HG02610 (cell line): ENCODE data around the gene CFAP97D1.
"Not testable (repeated sequence)": the region's sequence is repeated elsewhere in the genome, so short reads cannot be mapped to it uniquely, and the experiment has no call there.

Experiments
- ATAC-seq: cut with Tn5 transposase; IDR thresholded peaks from one replicate; pipeline ENCODE4 v1.9.1; 2021; ENCODE audit warnings: mild to moderate bottlenecking, moderate library complexity; ENCODE audit not compliant: unreplicated experiment

The CFAP97D1 gene

DNA sequence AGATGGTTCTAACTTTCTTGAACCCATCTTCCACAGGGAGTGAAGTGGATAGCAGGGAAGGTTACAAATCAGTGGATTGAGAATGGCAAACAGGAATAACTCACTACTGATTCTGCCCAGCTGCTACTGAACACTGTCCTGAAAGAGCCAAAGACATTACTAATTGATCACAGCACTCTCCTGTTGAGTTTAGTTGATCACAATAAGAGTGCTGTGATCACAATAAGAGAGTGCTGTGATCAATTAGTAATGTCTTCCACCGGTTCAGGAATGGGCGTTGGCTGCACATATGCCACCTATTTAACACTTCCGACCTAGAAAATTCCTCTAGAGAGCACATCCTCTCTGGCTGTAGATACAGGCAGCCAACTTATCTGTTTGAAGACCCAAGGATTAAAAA, 11.4 kb downstream of the CFAP97D1 start:
- no peak for ATAC-seq

DNA sequence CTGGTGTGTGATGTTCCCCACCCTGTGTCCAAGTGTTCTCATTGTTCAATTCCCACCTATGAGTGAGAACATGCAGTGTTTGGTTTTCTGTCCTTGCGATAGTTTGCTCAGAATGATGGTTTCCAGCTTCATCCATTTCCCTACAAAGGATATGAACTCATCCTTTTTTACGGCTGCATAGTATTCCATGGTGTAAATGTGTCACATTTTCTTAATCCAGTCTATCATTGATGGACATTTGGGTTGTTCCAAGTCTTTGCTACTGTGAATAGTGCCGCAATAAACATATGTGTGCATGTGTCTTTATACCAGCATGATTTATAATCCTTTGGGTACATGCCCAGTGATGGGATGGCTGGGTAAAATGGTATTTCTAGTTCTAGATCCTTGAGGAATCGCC, 12.4 kb downstream of the CFAP97D1 start:
- ATAC-seq = not testable (repeated sequence)

- ATAC-seq = not testable (repeated sequence)
These were observed 17.8 kb downstream of the CFAP97D1 start for GRCh38 chr17:43798024-43798423.

GRCh38 chr17:43799047-43799446, 18.8 kb downstream of the CFAP97D1 start:
- no peak for ATAC-seq

- ATAC-seq = no peak
These were observed 20.5 kb downstream of the CFAP97D1 start for GRCh38 chr17:43800736-43801135.

DNA sequence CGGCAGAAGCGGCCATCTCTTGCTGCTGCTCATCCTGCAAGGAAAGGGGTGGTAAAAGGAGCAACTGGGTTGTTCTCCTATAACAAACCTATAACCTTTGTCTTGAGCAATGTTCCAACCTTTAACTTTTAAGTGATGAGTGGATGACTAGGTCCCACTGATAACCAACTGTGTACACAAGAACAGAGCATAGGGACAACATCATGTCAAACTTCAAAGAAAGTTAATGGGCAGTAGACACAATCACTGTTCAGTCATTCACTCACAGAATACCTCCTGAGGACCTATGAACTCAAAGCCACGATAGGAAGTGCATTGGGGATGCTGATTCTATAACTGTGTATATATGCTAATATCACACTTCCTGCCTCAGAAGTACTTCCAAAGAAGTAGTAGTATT, 21.6 kb downstream of the CFAP97D1 start:
- ATAC-seq = no peak

DNA sequence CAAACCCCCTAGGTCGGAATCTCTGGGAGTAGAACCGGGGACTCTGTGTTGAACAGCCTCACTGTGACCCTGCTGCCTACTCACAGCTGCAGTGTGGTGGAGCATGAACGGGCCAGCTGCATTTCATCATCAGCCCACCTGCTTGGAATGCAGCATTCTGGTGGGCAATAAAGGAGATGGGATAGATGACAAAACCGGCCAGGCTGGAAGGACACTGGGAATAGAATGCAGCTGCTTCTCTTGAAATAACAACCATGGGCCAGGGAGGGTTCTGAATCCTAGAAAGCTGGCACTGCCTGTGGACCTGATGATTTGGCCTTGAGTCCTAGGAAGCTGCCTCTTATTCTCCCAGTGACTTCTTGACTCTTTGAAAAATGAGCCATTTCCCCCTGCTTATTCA, 23.5 kb downstream of the CFAP97D1 start:
- no peak for ATAC-seq

DNA sequence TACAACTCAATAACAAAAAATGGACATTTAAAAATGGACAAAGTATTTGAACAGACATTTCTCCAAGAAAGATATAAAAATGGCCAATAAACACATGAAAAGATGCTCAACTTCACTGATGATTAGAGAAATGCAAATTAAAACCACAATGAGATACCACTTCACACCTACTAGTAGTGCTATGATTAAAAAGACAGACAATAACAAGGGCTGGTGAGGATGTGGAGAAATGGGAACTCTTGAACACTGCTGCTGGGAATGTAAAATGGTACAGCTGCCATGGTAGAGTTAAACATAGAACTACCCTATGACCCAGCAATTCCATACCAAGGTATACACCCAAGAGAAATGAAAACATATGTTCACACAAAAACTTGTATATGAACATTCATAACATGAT, 24.9 kb downstream of the CFAP97D1 start:
- ATAC-seq = no peak

- no peak for ATAC-seq
These were observed 27.8 kb downstream of the CFAP97D1 start for GRCh38 chr17:43808076-43808475.

GRCh38 chr17:43809121-43809520, 28.9 kb downstream of the CFAP97D1 start:
- no peak for ATAC-seq

DNA sequence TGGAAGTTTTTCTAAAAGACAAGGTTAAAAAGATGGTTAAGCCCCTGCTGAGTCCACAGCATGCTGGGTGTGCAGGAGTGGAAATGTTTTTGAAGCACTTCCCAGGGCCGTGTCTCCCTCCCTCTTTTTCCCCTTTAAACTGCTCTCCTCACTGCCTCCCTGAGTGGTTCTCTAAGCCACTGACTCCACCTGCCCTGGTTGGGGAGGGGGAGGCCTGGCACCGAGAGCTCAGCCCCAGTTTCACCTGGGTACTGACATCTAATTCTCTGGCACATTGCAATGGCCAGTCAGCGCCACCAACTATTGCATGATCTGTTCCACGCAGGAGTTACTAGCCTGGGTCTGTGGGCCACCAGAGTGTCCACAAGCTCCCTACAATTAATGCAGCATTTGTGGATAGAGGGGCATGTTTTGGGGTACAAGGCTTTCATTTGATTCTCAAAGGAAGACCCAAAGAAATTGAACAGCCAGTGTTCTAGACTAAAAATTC, 30.0 kb downstream of the CFAP97D1 start:
- ATAC-seq = no peak

DNA sequence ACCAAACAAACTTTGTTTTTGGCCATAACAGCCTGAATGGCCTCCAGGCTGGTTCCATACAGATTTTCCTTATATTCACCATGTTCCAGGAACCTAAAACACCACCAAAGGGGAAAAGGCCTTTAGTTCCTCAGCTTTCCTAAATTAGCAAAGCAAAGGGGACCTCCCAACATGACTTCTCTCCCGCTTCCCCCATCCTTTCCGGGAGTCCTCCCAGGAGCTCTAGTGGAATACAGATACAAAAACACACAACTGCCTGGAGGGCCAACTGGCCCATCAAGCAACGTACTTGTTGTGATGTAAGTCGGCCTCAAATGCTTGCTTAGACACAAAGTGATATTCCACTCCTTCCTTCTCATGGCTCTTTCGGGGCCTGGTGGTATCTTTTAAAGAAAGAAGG, 30.6 kb downstream of the CFAP97D1 start:
- ATAC-seq = no peak

DNA sequence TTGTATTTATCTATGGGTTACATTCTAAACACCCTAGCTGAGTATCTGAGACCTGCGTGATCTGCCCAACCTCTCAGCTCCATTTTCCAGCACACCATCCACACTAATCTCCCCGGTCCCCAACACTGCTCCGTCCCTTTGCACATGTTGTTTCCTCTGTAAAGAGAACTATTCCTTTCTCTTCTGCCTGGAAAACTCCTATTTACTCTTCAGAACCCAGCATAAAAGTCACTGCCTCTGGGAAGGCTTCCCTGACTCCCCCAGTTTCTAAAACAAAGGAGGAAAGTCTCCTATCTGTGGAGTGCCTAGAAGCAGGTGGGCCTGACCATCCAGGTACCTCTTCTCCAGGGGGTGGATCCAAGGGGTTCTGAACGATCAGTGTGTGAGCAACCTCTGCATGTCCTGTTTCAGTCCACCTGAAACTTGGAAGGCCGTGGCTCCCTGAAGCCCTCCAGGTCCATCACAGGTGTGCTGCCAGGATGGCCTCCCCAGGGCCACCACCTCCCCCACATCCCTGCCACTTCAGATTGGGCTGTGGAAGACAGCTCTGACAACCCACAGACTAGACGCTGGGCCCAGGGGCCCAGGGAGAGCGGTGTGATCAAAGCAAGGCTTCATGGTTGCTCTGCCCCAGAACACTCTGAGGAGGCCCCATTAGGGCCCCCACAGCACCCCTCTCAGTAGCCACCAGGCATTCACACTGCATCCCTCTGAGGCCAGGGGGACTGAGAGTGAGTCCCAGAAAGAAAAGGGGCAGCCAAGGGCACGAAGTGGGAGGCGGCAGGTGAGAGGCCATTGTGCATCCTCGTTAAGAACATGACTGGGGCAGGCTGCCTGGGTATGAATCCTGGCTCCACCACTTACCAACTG, 32.4 kb downstream of the CFAP97D1 start:
- ATAC-seq = no peak

GRCh38 chr17:43813386-43813785, 33.2 kb downstream of the CFAP97D1 start:
- ATAC-seq = no peak

GRCh38 chr17:43814026-43814425, 33.8 kb downstream of the CFAP97D1 start:
- ATAC-seq = no peak

DNA sequence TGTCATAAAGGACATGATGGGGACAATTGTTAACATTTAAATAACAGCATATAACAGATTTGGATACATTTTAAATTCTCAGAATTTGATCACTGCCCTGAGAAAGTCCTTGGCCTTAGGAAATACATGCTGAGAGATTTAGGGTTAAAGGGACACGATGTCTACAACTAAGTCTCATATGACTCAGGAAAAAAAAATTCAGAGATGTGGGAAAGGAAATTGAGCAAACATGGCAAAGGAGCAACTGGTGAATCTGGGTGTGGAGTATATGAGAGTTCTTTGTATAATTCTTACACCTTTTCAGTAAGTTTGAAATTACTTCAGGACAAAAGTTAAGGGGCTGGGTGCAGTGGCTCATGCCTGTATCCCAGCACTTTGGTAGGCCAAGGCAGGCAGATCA, 34.5 kb downstream of the CFAP97D1 start:
- no peak for ATAC-seq

DNA sequence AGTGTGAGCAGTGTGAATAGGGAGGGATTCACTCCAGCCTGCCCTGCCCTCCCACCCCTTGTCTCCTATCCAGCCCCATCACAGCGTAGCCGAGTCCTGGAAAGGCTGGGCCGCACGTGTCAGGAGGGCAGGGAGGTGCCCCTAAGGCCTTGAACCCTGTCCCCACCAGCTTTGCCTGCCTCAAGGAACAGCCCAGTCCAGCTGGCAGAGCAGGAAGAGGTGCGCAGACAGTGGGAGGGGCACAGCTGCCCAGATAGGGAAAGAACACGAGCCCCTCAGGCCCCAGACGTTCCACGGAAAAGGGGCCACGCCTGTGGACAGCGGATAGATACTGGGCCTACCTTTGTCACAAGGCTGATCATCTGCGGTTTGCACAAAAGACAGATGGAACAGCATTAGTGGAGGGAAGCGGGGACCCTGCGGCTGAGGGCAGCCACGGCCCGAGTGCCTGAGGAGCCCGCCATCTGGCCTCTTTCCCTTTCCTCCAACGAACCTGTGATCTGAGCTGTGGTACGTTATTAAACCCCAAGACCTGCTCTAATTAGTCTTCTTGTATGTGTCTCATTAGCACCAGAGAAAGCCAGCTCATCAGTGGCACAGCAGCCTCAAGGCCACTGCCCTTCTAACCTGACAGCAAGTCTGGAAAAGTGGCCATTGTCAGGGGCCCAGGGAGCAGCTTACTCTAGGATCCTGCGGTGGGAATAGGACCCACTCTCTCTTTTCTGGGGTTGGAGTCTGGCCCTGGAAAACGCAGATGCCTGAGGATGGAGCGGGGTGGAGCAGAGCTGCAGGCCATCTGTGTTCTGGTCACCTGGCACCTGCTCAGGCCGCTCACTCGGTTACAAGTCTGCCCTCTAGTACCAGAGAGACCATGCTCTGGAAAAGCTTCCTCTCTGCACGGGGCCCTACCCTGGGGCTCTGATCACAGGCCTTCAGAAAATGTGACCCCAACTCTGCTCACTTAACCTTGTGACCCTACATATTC, 36.4 kb downstream of the CFAP97D1 start:
- no peak for ATAC-seq

DNA sequence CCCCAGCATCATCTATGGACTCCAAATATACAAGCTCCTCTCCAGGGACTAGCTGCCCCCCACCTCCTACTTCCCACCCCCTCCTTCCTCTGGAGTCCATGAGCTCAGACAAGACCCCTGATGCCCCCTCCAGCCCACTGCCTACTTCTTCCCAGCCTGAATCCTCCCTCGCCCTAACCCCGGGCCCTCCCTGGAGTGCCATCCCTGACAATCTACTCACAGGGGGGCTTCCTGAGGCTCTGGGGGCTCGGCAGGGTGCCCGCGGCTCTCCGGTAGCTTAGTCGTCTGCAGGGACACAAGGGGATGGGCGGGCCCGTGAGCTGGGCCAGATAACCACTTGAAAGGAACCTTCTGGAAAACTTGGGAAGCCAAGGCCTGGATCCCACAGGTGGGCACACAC, 37.6 kb downstream of the CFAP97D1 start:
- ATAC-seq = no peak

DNA sequence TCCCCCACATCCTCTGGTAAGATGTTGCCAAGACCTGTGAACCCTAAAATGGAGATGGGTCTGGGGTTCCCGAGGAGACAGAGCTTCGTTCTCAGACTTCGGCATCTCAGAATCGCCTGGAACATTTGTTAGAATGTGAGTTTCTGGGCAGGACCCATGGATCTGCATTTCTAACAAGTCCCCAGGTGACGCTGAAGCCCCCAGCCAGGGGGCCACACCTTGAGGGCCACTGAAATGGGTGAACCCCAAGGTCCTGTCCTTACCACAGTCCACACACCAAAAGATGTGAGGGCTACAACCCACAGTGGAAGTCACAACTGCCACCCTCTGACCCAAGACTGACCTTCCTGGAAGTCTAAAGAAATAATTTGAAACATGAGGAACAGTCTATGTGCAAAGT, 38.7 kb downstream of the CFAP97D1 start:
- no peak for ATAC-seq

GRCh38 chr17:43820759-43821158, 40.5 kb downstream of the CFAP97D1 start:
- ATAC-seq = no peak

DNA sequence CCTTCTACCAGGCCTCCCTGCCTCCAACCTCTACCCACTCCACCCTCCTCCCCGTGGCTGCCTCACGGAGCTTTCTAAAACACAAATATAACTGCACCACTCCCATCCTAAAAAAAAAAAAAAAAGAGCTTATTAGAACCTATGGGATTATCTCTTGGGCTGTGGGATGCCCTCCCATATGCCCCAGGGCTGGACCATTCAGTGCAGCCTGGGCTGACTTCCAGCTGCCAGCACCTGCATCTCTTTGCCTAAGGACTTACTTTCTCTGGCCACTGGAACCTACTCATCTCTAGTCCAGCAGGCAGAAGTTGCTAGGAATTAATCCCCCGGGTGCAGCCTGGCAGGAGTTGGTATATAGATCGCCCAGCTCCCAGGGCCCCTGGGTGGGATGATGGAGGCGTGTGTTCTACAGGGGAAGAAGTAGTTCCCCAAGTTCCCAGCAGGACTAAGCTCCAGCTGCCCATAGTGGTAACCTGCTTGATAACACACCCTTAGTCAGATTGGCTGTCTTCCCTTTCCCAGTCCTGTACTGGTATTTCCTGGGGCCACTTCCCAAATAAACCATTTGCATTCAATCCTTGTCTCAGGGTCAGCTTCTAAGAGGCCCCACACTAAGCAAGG, 42.4 kb downstream of the CFAP97D1 start:
- no peak for ATAC-seq
